HCT116 (cell line): ENCODE data around the gene TFPT. TPM values are rescaled to one million over a fixed set of nuclear protein-coding genes. Genes with fewer than 3 reads are reported as not detected.

Source experiments
- ATAC-seq: fragments of 200-7000 bp; cut with Tn5 transposase; 2 replicates; pipeline ENCODE4 v1.9.1; 2020; ENCODE audit warnings: mild to moderate bottlenecking, moderate library complexity
- BruUV-seq: library from RNA; stranded (reverse); fragments of 400-500 nt; replicated peaks from 2 replicates; lab custom pipeline; 2021; lab: Mats Ljungman, UMichigan
- CTCF ChIA-PET: fragments of 300-600 bp; sonication (Branson Sonifier 250); formaldehyde crosslinking; loops from one replicate; lab custom pipeline; 2021; ENCODE audit warnings: antibody characterized with exemption; lab: Charles Lee
- POLR2A ChIA-PET: fragments of 300-600, 350-600 bp; sonication (Branson Sonifier 250); formaldehyde crosslinking; loops from one replicate; lab custom pipeline; 2021; ENCODE audit warnings: antibody characterized with exemption; lab: Charles Lee
- RAD21 ChIA-PET, 2 experiments: fragments of 300-600 bp; sonication (Branson Sonifier 250); formaldehyde crosslinking; loops; one replicate each; lab custom pipeline; 2023; ENCODE audit warnings: low total read pairs in 2 of 2; ENCODE audit not compliant: uncharacterized antibody in 2 of 2, unreplicated experiment in 2 of 2, low non-redundant PET in 1 of 2; lab: Charles Lee
- DNase-seq: peaks from one replicate; pipeline ENCODE4 v3.0.0-alpha.2; 2010; ENCODE audit warnings: low read depth, low spot score
- H2AFZ ChIP-seq: fragments of 200-600 bp; shearing (Covaris generic), sonication (generic); 2 replicates; pipeline ENCODE4 v1.6.1; 2017; ENCODE audit warnings: low read depth, mixed run types, mixed read lengths, antibody characterized with exemption, low read length; ENCODE audit not compliant: poor library complexity, severe bottlenecking
- H3K27ac ChIP-seq: 2 replicates; pipeline ENCODE4 v1.5.1; 2012; ENCODE audit warnings: low read depth, low read length
- H3K27me3 ChIP-seq: fragments of 200-600 bp; sonication (generic); 2 replicates; pipeline ENCODE4 v1.6.1; 2016; ENCODE audit warnings: mixed run types, low read length, mixed read lengths; ENCODE audit not compliant: insufficient read depth
- H3K36me3 ChIP-seq, 2 experiments: fragments of 200-500 bp in 1 of 2; fragments of 200-600 bp in 1 of 2; sonication (Bioruptor generic) in 1 of 2; sonication (generic) in 1 of 2; 2 replicates each; pipeline versions ENCODE4 v1.5.1 to v1.6.1; 2014 to 2016; ENCODE audit warnings: low read length in 2 of 2, inconsistent platforms in 1 of 2, mixed read lengths in 1 of 2, mixed run types in 1 of 2; ENCODE audit not compliant: insufficient read depth in 2 of 2, control insufficient read depth in 1 of 2
- H3K4me1 ChIP-seq, 2 experiments: fragments of 200-600 bp in 1 of 2; sonication (generic) in 1 of 2; 2 replicates each; pipeline versions ENCODE4 v1.5.1 to v1.6.1; 2012 to 2017; ENCODE audit warnings: low read length in 2 of 2, inconsistent platforms in 1 of 2, mild to moderate bottlenecking in 1 of 2, mixed read lengths in 1 of 2, mixed run types in 1 of 2, moderate library complexity in 1 of 2; ENCODE audit not compliant: insufficient read depth in 2 of 2, control insufficient read depth in 1 of 2
- H3K4me2 ChIP-seq: fragments of 200-600 bp; sonication (generic); 2 replicates; pipeline ENCODE4 v1.6.1; 2017; ENCODE audit warnings: mixed run types, low read length, mixed read lengths
- H3K4me3 ChIP-seq, 2 experiments: fragments of 200-600 bp in 1 of 2; sonication (generic) in 1 of 2; replicated peaks in 1 of 2; 2 replicates each; pipeline ENCODE4 v1.5.1; 2011 to 2016; ENCODE audit warnings: low read length in 2 of 2, control low read depth in 1 of 2, low read depth in 1 of 2, mild to moderate bottlenecking in 1 of 2, mixed read lengths in 1 of 2, mixed run types in 1 of 2
- H3K79me2 ChIP-seq: fragments of 200-600 bp; sonication (generic); 2 replicates; pipeline ENCODE4 v1.6.1; 2017; ENCODE audit warnings: mild to moderate bottlenecking, mixed run types, low read length, moderate library complexity, mixed read lengths; ENCODE audit not compliant: insufficient read depth
- H3K9ac ChIP-seq: fragments of 200-600 bp; sonication (generic); 2 replicates; pipeline ENCODE4 v1.6.1; 2016; ENCODE audit warnings: low read length, mixed read lengths
- H3K9me2 ChIP-seq: fragments of 200-600 bp; sonication (generic), shearing (Covaris generic); 2 replicates; pipeline ENCODE4 v1.6.1; 2017; ENCODE audit warnings: mixed run types, mild to moderate bottlenecking, moderate library complexity; ENCODE audit not compliant: insufficient read depth
- H3K9me3 ChIP-seq, 2 experiments: fragments of 200-500 bp in 1 of 2; fragments of 200-600 bp in 1 of 2; sonication (Bioruptor generic) in 1 of 2; sonication (generic) in 1 of 2; 2 replicates each; pipeline ENCODE4 v1.6.1; 2014 to 2017; ENCODE audit warnings: low read length in 2 of 2, mixed read lengths in 2 of 2, inconsistent platforms in 1 of 2, low read depth in 1 of 2, mild to moderate bottlenecking in 1 of 2, mixed run types in 1 of 2, moderate library complexity in 1 of 2; ENCODE audit not compliant: control insufficient read depth in 1 of 2, insufficient read depth in 1 of 2
- H4K20me1 ChIP-seq: fragments of 200-600 bp; sonication (generic), shearing (Covaris generic); 2 replicates; pipeline ENCODE4 v1.6.1; 2017; ENCODE audit warnings: mixed run types, mild to moderate bottlenecking, moderate library complexity; ENCODE audit not compliant: insufficient read depth
- CBX3 ChIP-seq: IDR thresholded peaks from 2 replicates; pipeline ENCODE4 v1.6.1; 2012; ENCODE audit warnings: low read depth
- EGR1 ChIP-seq: IDR thresholded peaks from 2 replicates; pipeline ENCODE4 v1.6.1; 2012; ENCODE audit warnings: low read depth
- ELF1 ChIP-seq: IDR thresholded peaks from 2 replicates; pipeline ENCODE4 v1.6.1; 2012; ENCODE audit warnings: low read depth, borderline replicate concordance
- EZH2 ChIP-seq: fragments of 200-600 bp; sonication (generic); IDR thresholded peaks from 2 replicates; pipeline ENCODE4 v1.6.1; 2017; ENCODE audit warnings: antibody characterized with exemption, mixed run types
- FOSL1 ChIP-seq: IDR thresholded peaks from 2 replicates; pipeline ENCODE4 v1.6.1; 2012; ENCODE audit warnings: low read depth
- JUND ChIP-seq: IDR thresholded peaks from 2 replicates; pipeline ENCODE4 v1.6.1; 2012
- POLR2AphosphoS5 ChIP-seq: IDR thresholded peaks from 2 replicates; pipeline ENCODE4 v1.6.1; 2011; ENCODE audit warnings: mild to moderate bottlenecking, low read depth, low read length, moderate library complexity
- RAD21 ChIP-seq: IDR thresholded peaks from 2 replicates; pipeline ENCODE4 v1.6.1; 2012; ENCODE audit warnings: low read depth, mild to moderate bottlenecking
- SIN3A ChIP-seq: IDR thresholded peaks from 2 replicates; pipeline ENCODE4 v1.6.1; 2012; ENCODE audit warnings: low read depth
- SP1 ChIP-seq: IDR thresholded peaks from 2 replicates; pipeline ENCODE4 v1.6.1; 2012; ENCODE audit warnings: low read depth
- TCF7L2 ChIP-seq: IDR thresholded peaks from 2 replicates; pipeline ENCODE4 v1.7.0; 2011; ENCODE audit warnings: borderline replicate concordance, inconsistent platforms; ENCODE audit not compliant: insufficient read depth, insufficient read length; ENCODE audit errors: extremely low read depth
- YY1 ChIP-seq: IDR thresholded peaks from 2 replicates; pipeline ENCODE4 v1.6.1; 2011; ENCODE audit warnings: low read length, low read depth, moderate library complexity, mild to moderate bottlenecking; ENCODE audit not compliant: insufficient replicate concordance; ENCODE audit errors: extremely low read depth
- ZFX ChIP-seq: fragments of 450-650 bp; IDR thresholded peaks from 2 replicates; pipeline ENCODE4 v1.6.1; 2017
- intact Hi-C: fragments of 100-400 bp; cut with micrococcal nuclease; formaldehyde crosslinking; loops from 2 replicates; pipeline ENCODE4 v1.10.0; 2022
- total RNA-seq: library from RNA; stranded (reverse); gene quantifications from one replicate; pipeline ENCODE4 v1.2.1, GENCODE V29; 2021; ENCODE audit not compliant: unreplicated experiment
- TF ChIP-seq, protein P1 (sequence below): IDR thresholded peaks from 2 replicates; pipeline ENCODE4 v1.6.1; 2011; ENCODE audit warnings: mild to moderate bottlenecking, low read length, moderate library complexity; ENCODE audit not compliant: insufficient replicate concordance; ENCODE audit errors: extremely low read depth
- TF ChIP-seq, protein P2 (sequence below), 3 experiments: fragments of 200-600 bp in 1 of 3; sonication (generic) in 1 of 3; IDR thresholded peaks in 2 of 3; conservative IDR thresholded peaks in 1 of 3; 2 replicates each; pipeline ENCODE4 v1.5.1; 2012 to 2017; ENCODE audit warnings: low read depth in 2 of 3, low read length in 2 of 3, antibody characterized with exemption in 1 of 3, borderline replicate concordance in 1 of 3, control low read depth in 1 of 3, mild to moderate bottlenecking in 1 of 3, mixed read lengths in 1 of 3, mixed run types in 1 of 3, moderate library complexity in 1 of 3; ENCODE audit not compliant: insufficient read depth in 1 of 3
- TF ChIP-seq, protein P3 (sequence below): IDR thresholded peaks from 2 replicates; pipeline ENCODE4 v1.6.1; 2012
- TF ChIP-seq, protein P4 (sequence below): IDR thresholded peaks from 2 replicates; pipeline ENCODE4 v1.6.1; 2012

The TFPT gene
- total RNA-seq, 1 experiment from 2014 or later: 7.1 TPM

DNA sequence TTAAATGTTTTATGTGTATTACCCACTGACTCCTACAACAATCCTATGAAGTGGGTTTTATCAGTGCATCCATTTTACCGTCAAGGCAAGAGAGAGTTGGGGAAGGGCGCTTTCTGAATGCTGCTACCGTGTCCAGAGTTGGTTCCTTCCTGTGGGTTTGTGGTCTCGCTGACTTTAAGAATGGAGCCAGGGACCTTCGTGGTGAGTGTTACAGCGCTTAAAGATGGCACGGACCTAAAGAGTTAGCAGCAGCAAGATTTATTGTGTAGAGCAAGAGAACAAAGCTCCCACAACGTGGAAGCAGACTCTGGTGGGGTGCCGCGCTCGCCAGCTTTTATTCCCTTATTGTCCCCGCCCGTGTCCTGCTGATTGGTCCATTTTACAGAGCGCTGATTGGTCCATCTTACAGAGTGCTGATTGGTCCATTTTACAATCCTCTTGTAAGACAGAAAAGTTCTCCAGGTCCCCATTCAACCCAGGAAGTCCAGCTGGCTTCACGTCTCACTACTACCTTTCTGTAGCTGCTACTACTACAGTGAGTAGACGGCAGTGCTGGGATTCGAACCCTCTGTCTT, 20.9 kb downstream of the TFPT start:
- ChIA-PET RAD21 (no interaction called here), CTCF (no interaction called here), POLR2A (no interaction called here)
- Histone ChIP-seq H3K79me2 (no peaks in the 10 kb centered on the region), H3K27ac (no peak overlapping the region), H3K36me3 (no peaks in the 10 kb centered on the region), H3K9me3 (no peaks in the 10 kb centered on the region), H3K9ac (no peak overlapping the region), H3K4me3 (no peak overlapping the region), H2AFZ (no peak overlapping the region), H3K9me2 (no peaks in the 10 kb centered on the region), H3K4me2 (no peak overlapping the region), H3K4me1 (peaks cover 7 to 20% of the 10 kb centered on the region in 2 experiments; a peak in 3 of 4 replicates), H3K27me3 (no peaks in the 10 kb centered on the region), H4K20me1 (no peaks in the 10 kb centered on the region)
- ATAC-seq (no peak), DNase-seq (no peak)
- BruUV-seq: no TSS peak
- TF ChIP-seq JUND (no peak), SP1 (no peak)
- intact Hi-C loops: loop anchor here (10.0 kb wide), 1 partner anchor 290 kb away; no protein-coding TSS in a partner anchor

DNA sequence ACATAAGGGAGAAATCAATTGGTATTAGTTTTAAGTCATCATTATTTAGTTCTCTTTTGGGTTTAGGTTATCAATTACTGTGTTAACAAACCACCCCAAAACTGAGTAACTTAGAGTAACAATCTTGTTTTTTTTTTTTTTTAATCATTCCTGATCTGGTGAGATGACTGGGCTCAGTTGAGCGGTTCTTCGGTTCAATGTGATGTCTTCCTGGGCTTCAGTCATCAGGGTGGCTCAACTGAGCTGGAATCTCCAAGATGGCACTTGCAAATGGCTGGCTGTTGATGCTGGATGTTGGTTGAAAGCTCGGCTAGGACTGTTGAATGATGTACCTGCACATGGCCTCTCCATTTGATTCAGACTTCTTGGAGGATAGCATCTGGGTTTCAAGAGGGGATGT, 31.0 kb downstream of the TFPT start:
- H3K27ac ChIP-seq: no peak overlapping the region
- no TSS peak for BruUV-seq
- H3K4me3 ChIP-seq: no peak overlapping the region
- no peaks in the 10 kb centered on the region for H3K36me3 ChIP-seq
- H2AFZ ChIP-seq: no peak overlapping the region
- ATAC-seq: no peak
- ChIA-PET CTCF (interaction anchor here (1.4 kb wide), 1 partner anchor 292 kb away, joined by 3 read pairs; no protein-coding TSS in a partner anchor), RAD21 (no interaction called here), POLR2A (no interaction called here)
- no peaks in the 10 kb centered on the region for H4K20me1 ChIP-seq
- no peak for DNase-seq
- H3K4me1 ChIP-seq: no peaks in the 10 kb centered on the region
- no peak overlapping the region for H3K4me2 ChIP-seq
- H3K9ac ChIP-seq: no peak overlapping the region
- intact Hi-C loops: no loop called here
- no peaks in the 10 kb centered on the region for H3K9me2 ChIP-seq
- no peaks in the 10 kb centered on the region for H3K79me2 ChIP-seq
- peaks cover 0 to 7% of the 10 kb centered on the region in 2 experiments; a peak in 1 of 4 replicates for H3K9me3 ChIP-seq
- no peaks in the 10 kb centered on the region for H3K27me3 ChIP-seq
- TF ChIP-seq YY1 (no peak), SP1 (no peak), CBX3 (no peak), JUND (no peak), EZH2 (no peak), EGR1 (no peak), FOSL1 (no peak), SIN3A (no peak), ZFX (no peak), POLR2AphosphoS5 (no peak), TCF7L2 (no peak), ELF1 (no peak), RAD21 (no peak)
- TF ChIP-seq, protein P1, sequence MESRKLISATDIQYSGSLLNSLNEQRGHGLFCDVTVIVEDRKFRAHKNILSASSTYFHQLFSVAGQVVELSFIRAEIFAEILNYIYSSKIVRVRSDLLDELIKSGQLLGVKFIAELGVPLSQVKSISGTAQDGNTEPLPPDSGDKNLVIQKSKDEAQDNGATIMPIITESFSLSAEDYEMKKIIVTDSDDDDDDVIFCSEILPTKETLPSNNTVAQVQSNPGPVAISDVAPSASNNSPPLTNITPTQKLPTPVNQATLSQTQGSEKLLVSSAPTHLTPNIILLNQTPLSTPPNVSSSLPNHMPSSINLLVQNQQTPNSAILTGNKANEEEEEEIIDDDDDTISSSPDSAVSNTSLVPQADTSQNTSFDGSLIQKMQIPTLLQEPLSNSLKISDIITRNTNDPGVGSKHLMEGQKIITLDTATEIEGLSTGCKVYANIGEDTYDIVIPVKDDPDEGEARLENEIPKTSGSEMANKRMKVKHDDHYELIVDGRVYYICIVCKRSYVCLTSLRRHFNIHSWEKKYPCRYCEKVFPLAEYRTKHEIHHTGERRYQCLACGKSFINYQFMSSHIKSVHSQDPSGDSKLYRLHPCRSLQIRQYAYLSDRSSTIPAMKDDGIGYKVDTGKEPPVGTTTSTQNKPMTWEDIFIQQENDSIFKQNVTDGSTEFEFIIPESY: no peak
- TF ChIP-seq, protein P2, sequence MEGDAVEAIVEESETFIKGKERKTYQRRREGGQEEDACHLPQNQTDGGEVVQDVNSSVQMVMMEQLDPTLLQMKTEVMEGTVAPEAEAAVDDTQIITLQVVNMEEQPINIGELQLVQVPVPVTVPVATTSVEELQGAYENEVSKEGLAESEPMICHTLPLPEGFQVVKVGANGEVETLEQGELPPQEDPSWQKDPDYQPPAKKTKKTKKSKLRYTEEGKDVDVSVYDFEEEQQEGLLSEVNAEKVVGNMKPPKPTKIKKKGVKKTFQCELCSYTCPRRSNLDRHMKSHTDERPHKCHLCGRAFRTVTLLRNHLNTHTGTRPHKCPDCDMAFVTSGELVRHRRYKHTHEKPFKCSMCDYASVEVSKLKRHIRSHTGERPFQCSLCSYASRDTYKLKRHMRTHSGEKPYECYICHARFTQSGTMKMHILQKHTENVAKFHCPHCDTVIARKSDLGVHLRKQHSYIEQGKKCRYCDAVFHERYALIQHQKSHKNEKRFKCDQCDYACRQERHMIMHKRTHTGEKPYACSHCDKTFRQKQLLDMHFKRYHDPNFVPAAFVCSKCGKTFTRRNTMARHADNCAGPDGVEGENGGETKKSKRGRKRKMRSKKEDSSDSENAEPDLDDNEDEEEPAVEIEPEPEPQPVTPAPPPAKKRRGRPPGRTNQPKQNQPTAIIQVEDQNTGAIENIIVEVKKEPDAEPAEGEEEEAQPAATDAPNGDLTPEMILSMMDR (IDR thresholded peaks at IDR 0.05 in 2 of 3, conservative IDR thresholded peaks at IDR 0.05 in 1 of 3; ENCODE audit: borderline replicate concordance in 1 of 3, insufficient read depth in 1 of 3, low read depth in 2 of 3, low read length in 2 of 3): no peak
- TF ChIP-seq, protein P3, sequence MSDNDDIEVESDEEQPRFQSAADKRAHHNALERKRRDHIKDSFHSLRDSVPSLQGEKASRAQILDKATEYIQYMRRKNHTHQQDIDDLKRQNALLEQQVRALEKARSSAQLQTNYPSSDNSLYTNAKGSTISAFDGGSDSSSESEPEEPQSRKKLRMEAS: no peak
- TF ChIP-seq, protein P4, sequence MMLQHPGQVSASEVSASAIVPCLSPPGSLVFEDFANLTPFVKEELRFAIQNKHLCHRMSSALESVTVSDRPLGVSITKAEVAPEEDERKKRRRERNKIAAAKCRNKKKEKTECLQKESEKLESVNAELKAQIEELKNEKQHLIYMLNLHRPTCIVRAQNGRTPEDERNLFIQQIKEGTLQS: no peak
